ENCODE measurements around the gene CACNA1C.

DNA sequence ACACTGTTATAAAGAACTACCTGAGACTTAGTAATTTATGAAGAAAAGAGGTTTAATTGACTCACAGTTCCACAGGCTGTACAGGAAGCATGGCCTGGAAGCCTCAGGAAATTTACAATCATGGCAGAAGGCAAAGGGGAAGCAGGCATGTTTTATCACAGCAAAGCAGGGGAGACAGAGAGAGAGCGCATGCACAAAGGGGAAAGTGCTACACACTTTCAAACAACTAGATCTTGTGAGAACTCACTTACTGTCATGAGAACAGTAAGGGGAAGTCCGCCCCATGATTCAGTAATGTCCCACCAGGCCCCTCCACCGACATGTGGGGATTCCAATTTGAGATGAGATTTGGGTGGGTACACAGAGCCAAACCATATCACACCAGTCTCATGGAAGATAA is 313.9 kb downstream of the CACNA1C start:
- TF ChIP-seq GATA3 (IDR thresholded peaks at IDR 0.05; ENCODE audit: low read depth, low read length) (no peak), GATA2 (IDR thresholded peaks at IDR 0.05; ENCODE audit: low read depth, low read length) (no peak)
